ENCODE results near the gene DOCK8. TPM values are rescaled to one million over a fixed set of nuclear protein-coding genes. Genes with fewer than 3 reads are reported as not detected.

DOCK8 gene
- total RNA-seq, 1 donor from 2014 or later: 4.4 TPM

DNA sequence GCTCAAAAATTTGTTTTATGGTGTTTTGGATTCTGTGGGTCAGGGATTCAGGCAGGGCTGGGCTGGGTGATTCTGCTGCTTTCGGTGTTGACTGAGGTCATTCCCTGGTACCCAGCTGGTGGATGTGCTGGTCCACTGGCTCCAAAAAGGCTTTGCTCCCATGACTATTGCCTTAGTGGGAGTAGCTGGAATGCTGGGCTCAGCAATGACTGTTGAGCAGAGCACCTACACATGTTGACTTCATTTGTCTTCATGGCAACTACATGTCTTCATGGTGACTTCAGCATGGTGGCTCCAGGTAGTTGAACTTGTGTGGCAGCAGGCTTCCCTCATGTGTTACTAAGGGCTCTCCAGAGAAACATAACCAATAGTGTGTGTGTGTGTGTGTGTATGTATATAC is 297.2 kb downstream of the DOCK8 start:
- TF ChIP-seq CTCF (IDR thresholded peaks at IDR 0.05; ENCODE audit: insufficient read depth, low read depth, low read length) (no peak), EZH2 (IDR thresholded peaks at IDR 0.05; ENCODE audit: insufficient read depth, low read length) (no peak)
- no peak for DNase-seq (ENCODE audit: low read depth)
- H3K27me3 Mint-ChIP-seq (ENCODE audit: low read depth, unreplicated experiment): no peaks in the 10 kb centered on the region
- no peak overlapping the region for H3K27ac Mint-ChIP-seq (ENCODE audit: unreplicated experiment)
- no peak overlapping the region for H3K4me3 Mint-ChIP-seq (ENCODE audit: unreplicated experiment)
- no peaks in the 10 kb centered on the region for H3K36me3 ChIP-seq (ENCODE audit: insufficient read depth, low read length)
- peaks cover 2% of the 10 kb centered on the region for H3K9me3 Mint-ChIP-seq (ENCODE audit: unreplicated experiment)
- no peaks in the 10 kb centered on the region for H3K27me3 ChIP-seq (ENCODE audit: insufficient read depth, low read length)
- no peak overlapping the region for H3K4me3 ChIP-seq (ENCODE audit: insufficient read depth, low read depth, low read length)
- H4K20me1 ChIP-seq (ENCODE audit: insufficient read depth, low read length): no peaks in the 10 kb centered on the region
- no peaks in the 10 kb centered on the region for H3K36me3 Mint-ChIP-seq (ENCODE audit: low read depth, unreplicated experiment)
- FAIRE-seq: no peak
- no peaks in the 10 kb centered on the region for H3K9me3 ChIP-seq (ENCODE audit: insufficient read depth, low read depth, low read length)
- no peak overlapping the region for H2AFZ ChIP-seq (ENCODE audit: low read depth, low read length)
- H3K27ac ChIP-seq (ENCODE audit: low read depth, low read length): no peak overlapping the region
- H3K9ac ChIP-seq (ENCODE audit: low read length): no peak overlapping the region
- no peaks in the 10 kb centered on the region for H3K79me2 ChIP-seq (ENCODE audit: insufficient read depth, low read length)
- peaks cover 6% of the 10 kb centered on the region for H3K4me1 Mint-ChIP-seq (ENCODE audit: low read depth, unreplicated experiment)
- H3K4me2 ChIP-seq (ENCODE audit: low read length): no peak overlapping the region
- H3K4me1 ChIP-seq (ENCODE audit: insufficient read depth, low read length): no peaks in the 10 kb centered on the region

- Mint-ChIP-seq H3K27ac (ENCODE audit: unreplicated experiment) (no peak overlapping the region), H3K4me3 (ENCODE audit: unreplicated experiment) (no peak overlapping the region), H3K27me3 (ENCODE audit: low read depth, unreplicated experiment) (no peaks in the 10 kb centered on the region), H3K9me3 (ENCODE audit: unreplicated experiment) (peaks cover 2% of the 10 kb centered on the region), H3K4me1 (ENCODE audit: low read depth, unreplicated experiment) (peaks cover 6% of the 10 kb centered on the region), H3K36me3 (ENCODE audit: low read depth, unreplicated experiment) (no peaks in the 10 kb centered on the region)
- DNase-seq (ENCODE audit: low read depth) (no peak), FAIRE-seq (no peak)
- Histone ChIP-seq H3K79me2 (ENCODE audit: insufficient read depth, low read length) (no peaks in the 10 kb centered on the region), H3K4me1 (ENCODE audit: insufficient read depth, low read length) (no peaks in the 10 kb centered on the region), H3K4me3 (ENCODE audit: insufficient read depth, low read depth, low read length) (no peak overlapping the region), H3K9ac (ENCODE audit: low read length) (no peak overlapping the region), H2AFZ (ENCODE audit: low read depth, low read length) (no peak overlapping the region), H3K27me3 (ENCODE audit: insufficient read depth, low read length) (no peaks in the 10 kb centered on the region), H3K27ac (ENCODE audit: low read depth, low read length) (no peak overlapping the region), H3K9me3 (ENCODE audit: insufficient read depth, low read depth, low read length) (no peaks in the 10 kb centered on the region), H3K4me2 (ENCODE audit: low read length) (no peak overlapping the region), H4K20me1 (ENCODE audit: insufficient read depth, low read length) (no peaks in the 10 kb centered on the region), H3K36me3 (ENCODE audit: insufficient read depth, low read length) (no peaks in the 10 kb centered on the region)
- TF ChIP-seq EZH2 (IDR thresholded peaks at IDR 0.05; ENCODE audit: insufficient read depth, low read length): no peak
- TF ChIP-seq CTCF (IDR thresholded peaks at IDR 0.05; ENCODE audit: insufficient read depth, low read depth, low read length): no peak
Observed at GRCh38 chr9:512555-513272, 298.0 kb downstream of the DOCK8 start.

Other genes starting within 250 kb of the DOCK8 start
- gene WASHC1, start 185.4 kb upstream of the DOCK8 start, total RNA-seq: 11.4 and 13.2 TPM in 2 replicates
- 0.31 and 0.45 TPM in 2 replicates for gene FOXD4, start 96.4 kb upstream of the DOCK8 start, total RNA-seq
- gene ZNG1A, start 35.8 kb upstream of the DOCK8 start, total RNA-seq: 45.2 and 49.4 TPM in 2 replicates